Adrenal gland (tissue), 12 donors: ENCODE results near the gene SELENOO. TPM values are rescaled to one million over a fixed set of nuclear protein-coding genes. Genes with fewer than 3 reads are reported as not detected.

Experiments
- DNase-seq, 7 donors: peaks; one replicate each; pipeline ENCODE4 v3.0.0-alpha.2; 2019 to 2020
- H3K27ac ChIP-seq, 5 donors: fragments of 200-600 bp; sonication (generic) in 4 of 5; 1 replicate in 3 of 5; 2 replicates in 2 of 5; pipeline versions ENCODE4 v1.5.1 to v1.8.0; 2016 to 2020; ENCODE audit warnings: mild to moderate bottlenecking in 1 of 5
- H3K27me3 ChIP-seq: fragments of 200-600 bp; 2 replicates; pipeline ENCODE4 v1.8.0; 2021
- H3K36me3 ChIP-seq, 2 donors: fragments of 200-600 bp; replicated peaks in 1 of 2; 1 replicate in 1 of 2; 2 replicates in 1 of 2; pipeline versions ENCODE4 v1.5.1 to v1.8.0; 2018 to 2022
- H3K4me1 ChIP-seq, 2 donors: fragments of 200-600 bp; replicated peaks in 1 of 2; 1 replicate in 1 of 2; 2 replicates in 1 of 2; pipeline versions ENCODE4 v1.5.1 to v1.8.0; 2018 to 2021
- H3K4me3 ChIP-seq, 4 donors: fragments of 200-600 bp; sonication (generic) in 3 of 4; one replicate each; pipeline ENCODE4 v1.5.1; 2016 to 2018
- H3K9me3 ChIP-seq, 3 donors: fragments of 200-600 bp; sonication (generic) in 1 of 3; replicated peaks in 1 of 3; 1 replicate in 2 of 3; 2 replicates in 1 of 3; pipeline versions ENCODE4 v1.5.1 to v1.8.0; 2016 to 2021
- CTCF ChIP-seq, 6 experiments: fragments of 450-650 bp in 4 of 6; fragments of 200-600 bp in 2 of 6; sonication (generic) in 1 of 6; IDR thresholded peaks; 1 replicate in 5 of 6; 2 replicates in 1 of 6; pipeline versions ENCODE4 v1.5.1 to v1.8.0; 2016 to 2021; ENCODE audit warnings: antibody characterized with exemption in 6 of 6, mild to moderate bottlenecking in 2 of 6, moderate library complexity in 1 of 6
- POLR2A ChIP-seq, 2 donors: fragments of 450-650 bp; IDR thresholded peaks; one replicate each; pipeline ENCODE4 v1.6.1; 2017; ENCODE audit warnings: antibody characterized with exemption in 2 of 2, mild to moderate bottlenecking in 2 of 2, moderate library complexity in 1 of 2
- WGBS, 4 donors: extraction: QIAGEN DNeasy Blood & Tissue Kit in 2 of 4; methylation state at CpG; one replicate each; pipeline versions ENCODE4 v1.1.5 to v1.1.7; 2013 to 2017; 5-methylcytosine and 5-hydroxymethylcytosine counted together
- intact Hi-C, 2 donors: fragments of 100-400 bp; cut with DNase I; formaldehyde crosslinking; loops; one replicate each; pipeline versions ENCODE4 v1.14.1 to v1.15.0; 2022 to 2023
- polyA plus RNA-seq, 3 donors: library from polyadenylated mRNA; stranded (reverse); fragments of 200-250 nt in 2 of 3; fragments of 350-450 nt in 1 of 3; fragmentation: Illumina TruSeq in 1 of 3; extraction: RNeasy Lipid Tissue Mini Kit (QIAGEN cat#74804) in 1 of 3; gene quantifications; one replicate each; pipeline ENCODE4 v1.2.3, GENCODE V29; 2013 to 2014
- total RNA-seq, 9 donors: library from RNA; depleted of rRNA in 4 of 9; stranded (reverse); fragments of >200 nt in 4 of 9; fragments of 120-200 nt in 1 of 9; fragmentation: NEBNext Ultra II Directional in 1 of 9; extraction: Animal tissue kit (Norgen Biotek cat#: 25700) in 1 of 9; gene quantifications; one replicate each; pipeline versions ENCODE4 v1.1.0 to v1.2.4, GENCODE V29; 2013 to 2023
- donor health status: healthy with polysubstance abuse.
- donor health status: Bipolar disorder and iron deficiency.
- donor health status: DM: yes; HTN: yes; CAD: no.
- donor health status: DM: no; HTN: no; CAD: no.
- donor health status: DM: no; HTN: no; CAD: no.
- donor health status: DM: yes; HTN: yes; CAD: no.

The SELENOO gene
- total and polyA plus RNA-seq, 12 donors, result 1.9 to 89.0 (median 35.8) TPM

- no peaks in the 10 kb centered on the region for H3K9me3 ChIP-seq
- no peaks in the 10 kb centered on the region for H3K36me3 ChIP-seq
- peak within 1 kb of the TSS in 2 of 5 donors; percentile 26 to 66 for H3K27ac ChIP-seq
- DNase-seq, result no peak
- intact Hi-C loops, result no loop called here
- 4 to 14% (median 6%) methylated on average over 11 to 60 of the region's 61 CpGs for WGBS, 4 donors
- peak within 1 kb of the TSS in 2 of 4 donors; percentile 16 to 57 for H3K4me3 ChIP-seq
- H3K27me3 ChIP-seq, result no peaks in the 10 kb centered on the region
- TF ChIP-seq CTCF (IDR thresholded peaks at IDR 0.05) (no peak), POLR2A (IDR thresholded peaks at IDR 0.05) (no peak)
- no peaks in the 10 kb centered on the region for H3K4me1 ChIP-seq
These were observed 61.0 kb downstream of the SELENOO start, which contains the start of gene MAPK12 for GRCh38 chr22:50261615-50262459. Gene MAPK12, minus strand, starts transcription at chr22:50261683. Its CDS starts 174 bp downstream, at chr22:50261509.

- no peaks in the 10 kb centered on the region for H3K36me3 ChIP-seq
- intact Hi-C loops, result no loop called here
- no peak for TF ChIP-seq POLR2A (IDR thresholded peaks at IDR 0.05)
- no peak for TF ChIP-seq CTCF (IDR thresholded peaks at IDR 0.05)
- 60 to 80% (median 69%) methylated on average over 1 to 7 of the region's 7 CpGs for WGBS, 4 donors
- no peak for DNase-seq
- H3K9me3 ChIP-seq, result no peaks in the 10 kb centered on the region
- peaks cover 2 to 5% of the 10 kb centered on the region in 2 donors for H3K4me1 ChIP-seq
- H3K27ac ChIP-seq, result no peak overlapping the region
- H3K4me3 ChIP-seq, result no peak overlapping the region
- H3K27me3 ChIP-seq, result no peaks in the 10 kb centered on the region
These were observed 61.7 kb downstream of the SELENOO start for GRCh38 chr22:50262460-50262911.

- Histone ChIP-seq H3K9me3 (no peaks in the 10 kb centered on the region), H3K36me3 (no peaks in the 10 kb centered on the region), H3K27me3 (no peaks in the 10 kb centered on the region), H3K27ac (no peak overlapping the region), H3K4me3 (no peak overlapping the region), H3K4me1 (peaks cover 8 to 10% of the 10 kb centered on the region in 2 donors)
- DNase-seq, result no peak
- WGBS, 4 donors, result 54 to 61% (median 58%) methylated on average over 4 to 9 of the region's 9 CpGs
- intact Hi-C loops, result no loop called here
- TF ChIP-seq POLR2A (IDR thresholded peaks at IDR 0.05) (no peak), CTCF (IDR thresholded peaks at IDR 0.05) (no peak)
These were observed 62.3 kb downstream of the SELENOO start for GRCh38 chr22:50262973-50263617.

- no peaks in the 10 kb centered on the region for H3K36me3 ChIP-seq
- no peak overlapping the region for H3K27ac ChIP-seq
- DNase-seq, result no peak
- H3K27me3 ChIP-seq, result no peaks in the 10 kb centered on the region
- intact Hi-C loops, result no loop called here
- no peaks in the 10 kb centered on the region for H3K9me3 ChIP-seq
- 84 to 88% (median 87%) methylated on average over 9 to 15 of the region's 15 CpGs for WGBS, 4 donors
- H3K4me1 ChIP-seq, result peaks cover 10 to 12% of the 10 kb centered on the region in 2 donors
- no peak for TF ChIP-seq CTCF (IDR thresholded peaks at IDR 0.05)
- no peak for TF ChIP-seq POLR2A (IDR thresholded peaks at IDR 0.05)
- no peak overlapping the region for H3K4me3 ChIP-seq
These were observed 63.4 kb downstream of the SELENOO start for GRCh38 chr22:50264104-50264745.
